Thyroid gland (tissue), 4 donors: Measurements from ENCODE around the gene DPP6. TPM values are rescaled to one million over a fixed set of nuclear protein-coding genes. Genes with fewer than 3 reads are reported as not detected.

ENCODE experiments used
- DNase-seq, 2 donors: peaks; one replicate each; pipeline ENCODE4 v3.0.0-alpha.2; 2019
- H3K27ac ChIP-seq, 3 donors: fragments of 200-600 bp; sonication (generic); 1 replicate in 2 of 3; 2 replicates in 1 of 3; pipeline ENCODE4 v1.5.1; 2016 to 2019; ENCODE audit warnings: mild to moderate bottlenecking in 1 of 3, moderate library complexity in 1 of 3
- H3K27me3 ChIP-seq: fragments of 200-600 bp; sonication (generic); one replicate; pipeline ENCODE4 v1.5.1; 2019
- H3K36me3 ChIP-seq, 2 donors: fragments of 200-600 bp; sonication (generic); one replicate each; pipeline ENCODE4 v1.5.1; 2016 to 2019
- H3K4me1 ChIP-seq, 2 donors: fragments of 200-600 bp; sonication (generic); one replicate each; pipeline ENCODE4 v1.5.1; 2017 to 2019
- H3K4me3 ChIP-seq, 3 donors: fragments of 200-600 bp; sonication (generic); replicated peaks in 1 of 3; 1 replicate in 2 of 3; 2 replicates in 1 of 3; pipeline ENCODE4 v1.5.1; 2016; ENCODE audit warnings: mild to moderate bottlenecking in 1 of 3
- H3K9me3 ChIP-seq: fragments of 200-600 bp; sonication (generic); one replicate; pipeline ENCODE4 v1.5.1; 2017
- POLR2A ChIP-seq, 2 donors: fragments of 450-650 bp; IDR thresholded peaks; one replicate each; pipeline ENCODE4 v1.6.1; 2017; ENCODE audit warnings: antibody characterized with exemption in 2 of 2, mild to moderate bottlenecking in 2 of 2, moderate library complexity in 1 of 2
- WGBS, 2 donors: methylation state at CpG; one replicate each; pipeline ENCODE4 v1.1.5; 2017; 5-methylcytosine and 5-hydroxymethylcytosine counted together
- intact Hi-C: fragments of 100-400 bp; cut with DNase I; formaldehyde crosslinking; loops from one replicate; pipeline ENCODE4 v1.15.1; 2023
- total RNA-seq, 4 donors: library from RNA; depleted of rRNA; stranded (reverse); fragments of >200 nt; gene quantifications; one replicate each; pipeline ENCODE4 v1.2.3, GENCODE V29; 2016
- TF ChIP-seq, protein P1 (sequence below), 6 experiments: fragments of 200-600 bp in 3 of 6; fragments of 450-650 bp in 3 of 6; sonication (generic) in 3 of 6; IDR thresholded peaks; one replicate each; pipeline ENCODE4 v1.5.1; 2016 to 2019; ENCODE audit warnings: antibody characterized with exemption in 6 of 6, mild to moderate bottlenecking in 2 of 6, inconsistent platforms in 1 of 6, moderate library complexity in 1 of 6

Gene DPP6
- total RNA-seq, 4 donors from 2014 or later: 50.7 to 97.7 (median 68.9) TPM

DNA sequence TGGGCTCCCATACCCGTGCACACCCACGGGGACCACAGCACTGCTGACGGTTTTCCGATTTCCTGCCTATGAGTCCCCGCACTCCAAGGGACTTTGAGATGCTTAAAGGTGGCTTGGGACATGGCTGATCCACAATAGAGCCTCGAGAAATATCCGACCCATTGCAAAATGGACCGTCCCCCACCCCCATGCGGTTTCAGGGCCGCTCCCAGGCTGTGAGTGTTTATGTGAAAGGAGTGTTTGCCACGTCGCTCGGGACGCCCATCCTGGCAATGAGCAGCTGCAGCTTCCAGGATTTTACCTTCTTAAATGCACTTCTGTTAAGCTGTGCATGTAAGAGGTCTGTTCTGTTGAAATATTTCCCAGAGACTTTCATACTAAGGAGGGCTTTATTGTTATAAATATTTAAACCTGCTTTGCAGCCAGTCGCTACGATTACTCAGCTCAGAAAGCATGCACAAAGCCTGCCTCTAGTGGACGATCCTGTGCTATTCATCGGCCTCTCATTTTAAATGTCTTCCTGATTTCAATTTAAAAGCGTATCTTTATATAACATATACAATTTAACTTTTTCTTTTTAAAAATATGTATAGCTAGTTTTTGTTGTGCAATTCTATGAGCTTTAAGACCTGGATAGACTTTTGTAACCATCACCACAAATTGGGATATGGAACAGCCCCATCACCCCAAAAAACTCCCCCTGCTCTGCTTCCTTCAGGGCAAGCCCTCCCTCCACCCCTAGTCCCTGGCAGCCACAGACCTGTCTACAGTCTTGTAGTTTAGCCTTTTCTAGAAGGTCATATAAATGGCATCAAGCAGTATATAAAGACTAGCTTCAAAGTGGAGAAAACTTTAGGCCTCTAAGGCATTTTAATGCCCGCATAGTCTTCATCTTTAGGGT, 532.4 kb downstream of the DPP6 start:
- intact Hi-C loops: no loop called here
- Histone ChIP-seq H3K27me3 (no peaks in the 10 kb centered on the region), H3K4me3 (no peak overlapping the region), H3K9me3 (no peaks in the 10 kb centered on the region), H3K36me3 (no peaks in the 10 kb centered on the region), H3K4me1 (no peaks in the 10 kb centered on the region), H3K27ac (no peak overlapping the region)
- WGBS, 2 donors: 57 to 68% methylated on average over 20 of the region's 20 CpGs
- DNase-seq: no peak
- no peak for TF ChIP-seq POLR2A (IDR thresholded peaks at IDR 0.05)
- TF ChIP-seq, protein P1, sequence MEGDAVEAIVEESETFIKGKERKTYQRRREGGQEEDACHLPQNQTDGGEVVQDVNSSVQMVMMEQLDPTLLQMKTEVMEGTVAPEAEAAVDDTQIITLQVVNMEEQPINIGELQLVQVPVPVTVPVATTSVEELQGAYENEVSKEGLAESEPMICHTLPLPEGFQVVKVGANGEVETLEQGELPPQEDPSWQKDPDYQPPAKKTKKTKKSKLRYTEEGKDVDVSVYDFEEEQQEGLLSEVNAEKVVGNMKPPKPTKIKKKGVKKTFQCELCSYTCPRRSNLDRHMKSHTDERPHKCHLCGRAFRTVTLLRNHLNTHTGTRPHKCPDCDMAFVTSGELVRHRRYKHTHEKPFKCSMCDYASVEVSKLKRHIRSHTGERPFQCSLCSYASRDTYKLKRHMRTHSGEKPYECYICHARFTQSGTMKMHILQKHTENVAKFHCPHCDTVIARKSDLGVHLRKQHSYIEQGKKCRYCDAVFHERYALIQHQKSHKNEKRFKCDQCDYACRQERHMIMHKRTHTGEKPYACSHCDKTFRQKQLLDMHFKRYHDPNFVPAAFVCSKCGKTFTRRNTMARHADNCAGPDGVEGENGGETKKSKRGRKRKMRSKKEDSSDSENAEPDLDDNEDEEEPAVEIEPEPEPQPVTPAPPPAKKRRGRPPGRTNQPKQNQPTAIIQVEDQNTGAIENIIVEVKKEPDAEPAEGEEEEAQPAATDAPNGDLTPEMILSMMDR (IDR thresholded peaks at IDR 0.05): peak in 2 of 6 experiments; percentile 19 to 35

DNA sequence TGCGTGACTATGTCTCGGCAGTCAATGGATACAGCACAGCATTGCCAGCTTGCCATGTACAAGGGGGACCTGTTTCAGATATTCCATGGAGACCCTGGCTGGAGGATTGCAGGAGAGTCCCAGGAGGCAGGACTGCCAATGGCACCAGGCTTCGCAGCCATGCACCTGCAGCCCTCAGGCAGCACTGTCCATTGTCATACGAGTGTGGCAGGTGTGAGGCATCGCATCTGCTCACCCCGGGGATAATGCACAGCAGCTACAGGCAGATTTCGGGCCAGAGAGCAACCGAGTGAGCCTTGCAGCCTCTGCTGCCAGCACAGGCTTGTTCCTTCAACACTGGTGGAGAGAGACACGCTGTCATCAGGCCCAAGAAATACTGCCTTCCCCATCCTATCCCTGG, 535.6 kb downstream of the DPP6 start:
- no peak overlapping the region for H3K27ac ChIP-seq
- 82 to 90% methylated on average over 5 of the region's 9 CpGs for WGBS, 2 donors
- intact Hi-C loops: no loop called here
- TF ChIP-seq, protein P1 (IDR thresholded peaks at IDR 0.05): no peak
- no peak for TF ChIP-seq POLR2A (IDR thresholded peaks at IDR 0.05)
- H3K4me1 ChIP-seq: no peaks in the 10 kb centered on the region
- H3K4me3 ChIP-seq: no peak overlapping the region
- H3K9me3 ChIP-seq: no peaks in the 10 kb centered on the region
- DNase-seq: no peak
- H3K36me3 ChIP-seq: no peaks in the 10 kb centered on the region
- no peaks in the 10 kb centered on the region for H3K27me3 ChIP-seq

DNA sequence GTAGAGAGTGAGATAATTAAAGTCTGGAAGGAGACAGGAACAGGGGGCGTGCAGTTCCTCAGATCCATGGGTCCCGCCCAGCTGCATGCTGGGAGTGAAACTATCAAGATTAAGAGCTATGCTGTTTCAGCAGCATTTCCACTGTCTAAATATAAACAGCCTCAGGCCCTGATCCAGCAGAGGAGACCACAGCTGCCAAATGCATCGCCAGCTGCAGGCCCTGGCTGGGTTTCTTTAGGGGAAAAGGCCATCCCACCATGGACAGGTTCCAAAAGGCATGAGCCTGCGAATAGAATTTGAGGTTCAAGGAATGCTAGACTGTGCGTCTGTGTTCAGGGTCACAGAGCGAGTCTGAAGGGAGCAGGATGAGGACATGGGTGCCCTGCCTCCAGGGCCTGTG, 539.3 kb downstream of the DPP6 start:
- Histone ChIP-seq H3K4me3 (no peak overlapping the region), H3K27me3 (no peaks in the 10 kb centered on the region), H3K27ac (no peak overlapping the region), H3K36me3 (no peaks in the 10 kb centered on the region), H3K9me3 (no peaks in the 10 kb centered on the region), H3K4me1 (no peaks in the 10 kb centered on the region)
- intact Hi-C loops: no loop called here
- TF ChIP-seq, protein P1 (IDR thresholded peaks at IDR 0.05): no peak
- TF ChIP-seq POLR2A (IDR thresholded peaks at IDR 0.05): no peak
- DNase-seq: no peak
- 70 to 86% methylated on average over 6 of the region's 6 CpGs for WGBS, 2 donors

DNA sequence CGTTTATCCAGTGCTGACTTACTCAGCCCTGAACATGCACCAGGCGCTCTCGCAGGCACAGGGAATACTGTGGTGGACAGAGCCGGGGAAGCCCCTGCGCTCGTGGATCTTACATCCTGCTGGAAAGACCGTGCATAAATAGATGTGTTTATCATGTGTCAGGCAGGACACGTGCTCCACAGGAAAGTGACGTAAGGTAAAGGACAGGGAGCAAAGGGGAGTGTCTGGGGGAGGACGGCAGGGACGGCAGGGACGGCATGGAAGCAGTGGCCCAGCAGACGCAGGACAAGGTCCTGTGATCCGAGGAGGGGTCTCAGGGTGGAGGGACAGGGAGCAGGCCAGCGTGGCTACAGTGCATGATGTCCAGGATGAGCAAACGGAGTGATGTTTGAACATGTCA, 540.2 kb downstream of the DPP6 start:
- Histone ChIP-seq H3K4me3 (no peak overlapping the region), H3K9me3 (no peaks in the 10 kb centered on the region), H3K27me3 (no peaks in the 10 kb centered on the region), H3K4me1 (no peaks in the 10 kb centered on the region), H3K36me3 (no peaks in the 10 kb centered on the region), H3K27ac (no peak overlapping the region)
- DNase-seq: no peak
- intact Hi-C loops: no loop called here
- TF ChIP-seq POLR2A (IDR thresholded peaks at IDR 0.05): no peak
- TF ChIP-seq, protein P1 (IDR thresholded peaks at IDR 0.05): no peak
- WGBS, 2 donors: 80% methylated on average over 16 of the region's 16 CpGs

DNA sequence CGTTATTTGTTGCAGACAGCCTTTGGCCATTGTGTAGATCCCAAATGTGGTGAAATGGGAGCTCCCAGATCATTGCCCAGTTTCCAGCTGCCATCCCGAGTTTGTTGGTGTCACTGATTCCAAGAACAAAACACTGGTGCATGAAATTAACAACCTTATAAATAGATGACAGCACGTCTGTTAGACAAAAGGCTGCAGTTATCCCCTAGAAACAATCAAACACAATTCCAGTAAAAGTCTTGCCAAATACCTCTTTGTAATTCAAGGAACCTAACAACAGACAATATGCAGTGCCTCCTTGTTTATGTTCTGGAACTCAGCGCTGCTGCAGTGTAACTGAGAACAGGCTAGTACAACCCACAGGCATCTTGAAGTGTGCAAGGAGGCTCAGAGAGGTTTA, 546.2 kb downstream of the DPP6 start:
- intact Hi-C loops: no loop called here
- Histone ChIP-seq H3K27me3 (no peaks in the 10 kb centered on the region), H3K36me3 (no peaks in the 10 kb centered on the region), H3K4me1 (no peaks in the 10 kb centered on the region), H3K9me3 (no peaks in the 10 kb centered on the region), H3K4me3 (no peak overlapping the region), H3K27ac (no peak overlapping the region)
- WGBS, 2 donors: 81 to 86% methylated on average over 4 of the region's 4 CpGs
- DNase-seq: no peak
- TF ChIP-seq POLR2A (IDR thresholded peaks at IDR 0.05): no peak
- TF ChIP-seq, protein P1 (IDR thresholded peaks at IDR 0.05): no peak
